Effector memory CD4-positive, alpha-beta T cell (primary cell): ENCODE measurements around the gene SOD1.
"Not testable (repeated sequence)": the region's sequence is repeated elsewhere in the genome, so short reads cannot be mapped to it uniquely, and the experiment has no call there.

Source experiments
- DNase-seq, 3 donors: peaks; one replicate each; pipeline ENCODE4 v3.0.0-alpha.2; 2020
- H3K27ac ChIP-seq: 2 replicates; pipeline ENCODE4 v1.7.0; 2013; ENCODE audit warnings: mild to moderate bottlenecking, low read length, moderate library complexity; ENCODE audit not compliant: insufficient read depth, poor library complexity, severe bottlenecking
- H3K27me3 ChIP-seq: replicated peaks from 2 replicates; pipeline ENCODE4 v1.7.0; 2013; ENCODE audit warnings: mild to moderate bottlenecking, low read length; ENCODE audit not compliant: insufficient read depth, control insufficient read depth, poor library complexity, severe bottlenecking
- H3K36me3 ChIP-seq: 2 replicates; pipeline ENCODE4 v1.7.0; 2013; ENCODE audit warnings: mild to moderate bottlenecking, low read length, moderate library complexity; ENCODE audit not compliant: control insufficient read depth, insufficient read depth
- H3K4me1 ChIP-seq: 2 replicates; pipeline ENCODE4 v1.7.0; 2013; ENCODE audit warnings: low read length, mild to moderate bottlenecking; ENCODE audit not compliant: control insufficient read depth, insufficient read depth, poor library complexity, severe bottlenecking
- H3K4me3 ChIP-seq: 2 replicates; pipeline ENCODE4 v1.7.0; 2013; ENCODE audit warnings: low read length, low read depth, mild to moderate bottlenecking; ENCODE audit not compliant: insufficient read depth, poor library complexity, severe bottlenecking
- H3K9me3 ChIP-seq: 2 replicates; pipeline ENCODE4 v1.7.0; 2013; ENCODE audit warnings: mild to moderate bottlenecking, low read length, moderate library complexity; ENCODE audit not compliant: control insufficient read depth

SOD1 gene

DNA sequence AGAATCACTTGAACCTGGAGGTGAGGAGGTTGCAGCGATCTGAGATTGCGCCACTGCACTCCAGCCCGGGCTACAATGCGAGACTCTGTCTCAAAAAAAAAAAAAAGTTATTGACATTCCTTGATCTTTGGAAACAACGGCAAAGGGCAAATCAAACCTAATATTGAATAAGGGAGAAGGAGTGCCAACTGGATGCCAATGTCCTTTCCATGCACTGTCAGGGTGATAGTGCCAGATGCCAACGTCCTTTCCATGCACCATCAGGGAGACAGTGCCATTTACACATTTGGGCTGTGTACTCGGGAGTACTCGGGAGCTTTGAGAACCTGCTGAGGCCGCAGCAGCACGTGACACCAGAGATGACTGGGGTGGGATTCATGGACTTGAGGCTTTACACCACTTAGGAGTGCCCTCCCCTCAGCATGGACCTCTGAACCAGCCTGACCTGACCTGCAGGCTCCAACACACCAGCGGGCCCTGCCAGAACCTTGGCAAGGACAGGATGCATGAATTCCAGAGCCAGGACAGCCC, 34.5 kb upstream of the SOD1 start:
- no peaks in the 10 kb centered on the region for H3K36me3 ChIP-seq
- H3K9me3 ChIP-seq, result no peaks in the 10 kb centered on the region
- no peak overlapping the region for H3K27ac ChIP-seq
- no peaks in the 10 kb centered on the region for H3K4me1 ChIP-seq
- no peaks in the 10 kb centered on the region for H3K27me3 ChIP-seq
- no peak overlapping the region for H3K4me3 ChIP-seq
- DNase-seq, result no peak

GRCh38 chr21:31629972-31630711, 29.4 kb upstream of the SOD1 start:
- no peak overlapping the region for H3K4me3 ChIP-seq
- H3K9me3 ChIP-seq, result no peaks in the 10 kb centered on the region

DNA sequence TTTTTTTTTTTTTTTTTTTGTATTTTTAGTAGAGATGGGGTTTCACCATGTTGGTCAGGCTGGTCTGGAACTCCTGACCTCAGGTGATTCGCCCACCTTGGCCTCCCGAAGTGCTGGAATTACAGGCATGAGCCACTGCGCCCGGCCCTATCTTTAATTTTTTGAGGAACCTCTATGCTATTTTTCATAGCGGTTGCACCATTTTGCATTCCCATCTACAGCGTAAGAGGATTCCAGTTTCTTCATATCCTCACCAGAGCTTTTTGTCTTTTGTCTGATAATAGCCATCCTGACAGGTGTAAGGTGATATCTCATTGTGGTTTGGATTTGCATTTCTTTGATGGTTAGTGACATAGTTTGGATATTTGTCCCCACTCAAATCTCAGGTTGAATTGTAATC, 27.6 kb upstream of the SOD1 start:
- not testable (repeated sequence) for H3K36me3 ChIP-seq, DNase-seq

More at GRCh38 chr21:31629972-31630711, 29.4 kb upstream of the SOD1 start:
- no peaks in the 10 kb centered on the region for H3K36me3 ChIP-seq
- H3K27me3 ChIP-seq, result no peaks in the 10 kb centered on the region
- H3K4me1 ChIP-seq, result no peaks in the 10 kb centered on the region
- no peak for DNase-seq
- H3K27ac ChIP-seq, result no peak overlapping the region

DNA sequence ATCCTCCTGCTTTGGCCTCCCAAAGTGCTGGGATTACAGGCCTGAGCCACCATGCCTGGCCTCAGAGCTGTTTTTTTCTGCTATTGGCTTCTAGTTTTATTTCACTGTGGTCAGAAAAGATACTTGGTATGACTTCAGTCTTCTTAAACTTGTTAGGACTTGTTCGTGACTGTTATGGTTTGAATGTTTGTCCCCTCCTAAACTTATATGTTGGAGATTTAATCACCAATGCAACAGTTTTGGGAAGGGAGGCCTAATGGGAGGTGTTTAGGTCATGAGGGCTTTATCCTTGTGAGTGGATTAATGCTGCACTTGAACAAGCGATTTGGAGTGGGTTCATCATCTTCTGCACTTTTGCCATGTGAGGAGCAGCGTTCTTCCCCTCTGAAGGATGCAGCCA, 24.5 kb upstream of the SOD1 start:
- Histone ChIP-seq H3K27me3 (no peaks in the 10 kb centered on the region), H3K27ac (no peak overlapping the region), H3K36me3 (no peaks in the 10 kb centered on the region), H3K9me3 (no peaks in the 10 kb centered on the region), H3K4me1 (no peaks in the 10 kb centered on the region), H3K4me3 (no peak overlapping the region)
- DNase-seq, result no peak

More for the DNA sequence above, 27.6 kb upstream of the SOD1 start:
- not testable (repeated sequence) for H3K27ac ChIP-seq, H3K4me3 ChIP-seq, H3K27me3 ChIP-seq, H3K4me1 ChIP-seq, H3K9me3 ChIP-seq

- no peak for DNase-seq
- H3K27ac ChIP-seq, result no peak overlapping the region
- H3K4me3 ChIP-seq, result no peak overlapping the region
- H3K9me3 ChIP-seq, result no peaks in the 10 kb centered on the region
- no peaks in the 10 kb centered on the region for H3K4me1 ChIP-seq
- H3K36me3 ChIP-seq, result no peaks in the 10 kb centered on the region
- H3K27me3 ChIP-seq, result no peaks in the 10 kb centered on the region
Measured at GRCh38 chr21:31636874-31637273, 22.6 kb upstream of the SOD1 start.

DNA sequence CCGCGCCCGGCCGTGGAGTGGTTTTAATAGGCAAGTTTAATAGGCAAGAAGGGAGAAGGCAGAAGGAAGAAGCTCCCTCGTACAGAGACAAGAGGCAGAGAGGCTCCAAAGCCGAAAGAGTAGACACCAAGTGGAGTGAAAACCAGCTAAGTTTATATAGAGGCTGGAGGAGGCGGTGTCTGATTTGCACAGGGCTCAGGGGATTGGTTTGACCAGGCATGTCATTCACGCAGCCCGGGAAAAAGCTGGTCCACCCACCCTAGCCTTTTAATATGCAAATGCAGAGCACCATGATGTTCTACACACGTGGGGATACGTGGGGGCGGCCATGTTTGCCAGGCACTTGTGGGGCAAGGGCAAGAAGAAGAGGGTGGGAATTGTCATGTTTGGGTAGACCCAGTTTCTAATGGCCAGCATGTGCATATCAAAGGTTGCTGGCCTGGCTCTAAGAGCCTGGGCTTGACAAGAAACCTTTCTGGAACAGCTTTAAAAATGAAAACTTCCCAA, 18.0 kb upstream of the SOD1 start:
- Histone ChIP-seq H3K27me3 (no peaks in the 10 kb centered on the region), H3K36me3 (no peaks in the 10 kb centered on the region), H3K4me1 (no peaks in the 10 kb centered on the region), H3K27ac (no peak overlapping the region), H3K4me3 (no peak overlapping the region), H3K9me3 (no peaks in the 10 kb centered on the region)
- no peak for DNase-seq

- no peak overlapping the region for H3K27ac ChIP-seq
- H3K4me1 ChIP-seq, result no peaks in the 10 kb centered on the region
- no peaks in the 10 kb centered on the region for H3K36me3 ChIP-seq
- no peaks in the 10 kb centered on the region for H3K27me3 ChIP-seq
- DNase-seq, result no peak
- H3K9me3 ChIP-seq, result no peaks in the 10 kb centered on the region
- no peak overlapping the region for H3K4me3 ChIP-seq
Measured at GRCh38 chr21:31644643-31645042, 14.8 kb upstream of the SOD1 start.

- H3K27me3 ChIP-seq, result no peaks in the 10 kb centered on the region
- no peak for DNase-seq
- H3K4me3 ChIP-seq, result no peak overlapping the region
- H3K9me3 ChIP-seq, result no peaks in the 10 kb centered on the region
- H3K36me3 ChIP-seq, result no peaks in the 10 kb centered on the region
- H3K27ac ChIP-seq, result no peak overlapping the region
- H3K4me1 ChIP-seq, result no peaks in the 10 kb centered on the region
Measured at GRCh38 chr21:31647650-31648049, 11.8 kb upstream of the SOD1 start.

DNA sequence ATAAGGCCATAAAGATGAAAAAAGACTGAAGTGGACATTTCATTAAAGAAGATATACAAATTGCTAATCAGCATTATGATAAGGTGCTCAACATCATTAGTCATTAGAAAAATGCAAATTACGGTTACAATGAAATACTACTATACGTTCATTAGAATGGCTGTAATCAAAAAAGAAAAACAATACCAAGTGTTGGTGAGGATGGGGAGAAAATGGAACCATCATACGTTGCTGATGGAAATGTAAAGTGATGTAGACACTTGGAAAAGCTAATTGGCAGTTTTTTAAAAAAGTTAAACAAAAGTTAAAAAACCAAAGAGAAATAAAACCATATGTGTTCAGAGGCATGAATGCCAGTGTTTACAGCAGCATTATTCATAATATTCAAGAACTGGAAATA, 8.6 kb upstream of the SOD1 start:
- no peaks in the 10 kb centered on the region for H3K36me3 ChIP-seq
- no peak overlapping the region for H3K4me3 ChIP-seq
- no peak for DNase-seq
- H3K27me3 ChIP-seq, result no peaks in the 10 kb centered on the region
- no peaks in the 10 kb centered on the region for H3K9me3 ChIP-seq
- H3K27ac ChIP-seq, result no peak overlapping the region
- peaks cover 5% of the 10 kb centered on the region for H3K4me1 ChIP-seq

DNA sequence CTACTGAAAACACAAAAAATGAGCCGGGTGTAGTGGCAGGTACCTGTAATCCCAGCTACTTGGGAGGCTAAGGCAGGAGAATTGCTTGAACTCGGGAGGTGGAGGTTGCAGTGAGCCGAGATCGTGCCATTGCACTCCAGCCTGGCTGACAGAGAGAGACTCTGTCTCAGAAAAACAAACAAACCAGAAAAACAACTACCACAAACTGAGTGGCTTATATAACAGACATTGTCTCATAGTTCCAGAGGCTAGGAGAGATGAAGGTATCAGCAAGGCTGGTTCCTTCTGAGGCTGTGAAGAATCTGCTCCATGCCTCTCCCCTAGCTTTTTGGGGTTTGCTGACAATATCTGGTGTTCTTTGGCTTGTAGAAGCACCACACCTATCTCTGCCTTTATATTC, 8.0 kb upstream of the SOD1 start:
- H3K4me3 ChIP-seq, H3K9me3 ChIP-seq, H3K36me3 ChIP-seq, H3K4me1 ChIP-seq, H3K27me3 ChIP-seq, H3K27ac ChIP-seq, DNase-seq: not testable (repeated sequence)
